HepG2 (cell line): Measurements from ENCODE around the gene ARG2. TPM values are rescaled to one million over a fixed set of nuclear protein-coding genes. Genes with fewer than 3 reads are reported as not detected.

Experiments used
- ATAC-seq: fragments of 200-7000 bp; cut with Tn5 transposase; 3 replicates; pipeline ENCODE4 v1.9.1; 2020; ENCODE audit warnings: mild to moderate bottlenecking, moderate library complexity
- BruUV-seq: library from RNA; stranded (reverse); fragments of 400-500 nt; replicated peaks from 2 replicates; lab custom pipeline; 2021; lab: Mats Ljungman, UMichigan
- CTCF ChIA-PET: fragments of 300-600 bp; formaldehyde crosslinking; extraction: SDS; loops from one replicate; lab custom pipeline; 2021; ENCODE audit warnings: low total read pairs, inconsistent platforms, low intra/inter-chr PET ratio; lab: Yijun Ruan, JAX
- POLR2A ChIA-PET: fragments of 350-600 bp; sonication (Branson Sonifier 250); formaldehyde crosslinking; loops from one replicate; lab custom pipeline; 2020; ENCODE audit warnings: antibody characterized with exemption, inconsistent platforms; lab: Yijun Ruan, JAX
- DNase-seq: peaks from one replicate; pipeline ENCODE4 v3.0.0-alpha.2; 2015; ENCODE audit warnings: low spot score
- FAIRE-seq: peaks from 3 replicates; lab custom pipeline; 2011; peaks lifted over from hg19 to GRCh38; lab: Jason Lieb, UNC
- H2AFZ ChIP-seq: one replicate; pipeline ENCODE4 v1.6.1; 2011; ENCODE audit warnings: low read length, inconsistent platforms
- H3K27ac ChIP-seq: fragments of 300-600 bp; 3 replicates; pipeline ENCODE4 v1.8.0; 2011; ENCODE audit warnings: mixed run types, mild to moderate bottlenecking, mixed read lengths, low read length, inconsistent platforms; ENCODE audit not compliant: insufficient read depth; ENCODE audit errors: extremely low read length
- H3K27me3 ChIP-seq, 2 experiments: fragments of 200-600 bp in 1 of 2; 2 replicates in 1 of 2; 3 replicates in 1 of 2; pipeline versions ENCODE4 v1.6.0 to v1.8.0; 2011; ENCODE audit warnings: low read length in 2 of 2, mild to moderate bottlenecking in 2 of 2, moderate library complexity in 2 of 2, inconsistent platforms in 1 of 2; ENCODE audit not compliant: insufficient read depth in 2 of 2, control insufficient read depth in 1 of 2
- H3K36me3 ChIP-seq, 2 experiments: fragments of 200-600 bp in 1 of 2; replicated peaks in 1 of 2; 2 replicates in 1 of 2; 3 replicates in 1 of 2; pipeline versions ENCODE4 v1.5.1 to v1.8.0; 2011; ENCODE audit warnings: low read length in 2 of 2, inconsistent platforms in 1 of 2; ENCODE audit not compliant: insufficient read depth in 2 of 2, control insufficient read depth in 1 of 2
- H3K4me1 ChIP-seq: 2 replicates; pipeline ENCODE4 v1.5.1; 2012; ENCODE audit warnings: low read length, inconsistent platforms; ENCODE audit not compliant: insufficient read depth
- H3K4me2 ChIP-seq: 2 replicates; pipeline ENCODE4 v1.6.0; 2011; ENCODE audit warnings: low read depth, low read length, inconsistent platforms
- H3K4me3 ChIP-seq, 3 experiments: fragments of 200-600 bp in 1 of 3; sonication (generic), shearing (Covaris generic) in 1 of 3; replicated peaks in 1 of 3; 2 replicates each; pipeline ENCODE4 v1.5.1; 2011 to 2016; ENCODE audit warnings: low read length in 3 of 3, inconsistent platforms in 2 of 3, low read depth in 2 of 3, mild to moderate bottlenecking in 2 of 3, control low read depth in 1 of 3, mixed read lengths in 1 of 3; ENCODE audit not compliant: insufficient read depth in 1 of 3
- H3K79me2 ChIP-seq: one replicate; pipeline ENCODE4 v1.6.1; 2011; ENCODE audit warnings: low read length, inconsistent platforms; ENCODE audit not compliant: insufficient read depth
- H3K9ac ChIP-seq: 2 replicates; pipeline ENCODE4 v1.6.0; 2011; ENCODE audit warnings: mild to moderate bottlenecking, low read depth, low read length, inconsistent platforms; ENCODE audit not compliant: insufficient read depth
- H3K9me3 ChIP-seq: 2 replicates; pipeline ENCODE4 v1.5.1; 2012; ENCODE audit warnings: mild to moderate bottlenecking, low read length
- H4K20me1 ChIP-seq: 2 replicates; pipeline ENCODE4 v1.6.0; 2011; ENCODE audit warnings: inconsistent platforms, mild to moderate bottlenecking, low read length, moderate library complexity; ENCODE audit not compliant: insufficient read depth
- EHMT2 ChIP-seq: fragments of 200-600 bp; sonication (generic); IDR thresholded peaks from 2 replicates; pipeline ENCODE4 v1.7.0; 2017; ENCODE audit warnings: antibody characterized with exemption, low read depth, low read length, borderline replicate concordance
- FOXA1 ChIP-seq, 2 experiments: fragments of 450-650 bp in 1 of 2; sonication (generic) in 1 of 2; formaldehyde crosslinking in 1 of 2; IDR thresholded peaks; 2 replicates each; pipeline versions ENCODE4 v1.4.0 to v1.6.1; 2016 to 2020; ENCODE audit warnings: missing genetic modification reagents in 1 of 2
- GATA4 ChIP-seq: sonication (generic); IDR thresholded peaks from 2 replicates; pipeline ENCODE4 v1.6.1; 2016; ENCODE audit warnings: antibody characterized with exemption, low read depth, borderline replicate concordance
- GPN1 ChIP-seq: sonication (generic); formaldehyde crosslinking; IDR thresholded peaks from 2 replicates; pipeline ENCODE4 v1.5.1; 2020; ENCODE audit warnings: missing genetic modification reagents, borderline replicate concordance
- MAFK ChIP-seq, 2 experiments: IDR thresholded peaks in 1 of 2; conservative IDR thresholded peaks in 1 of 2; 2 replicates each; pipeline ENCODE4 v1.6.1; 2011; ENCODE audit warnings: improper control_type of control experiment in 2 of 2, low read length in 2 of 2
- NFATC3 ChIP-seq: sonication (generic); formaldehyde crosslinking; IDR thresholded peaks from 2 replicates; pipeline ENCODE4 v1.5.1; 2020; ENCODE audit warnings: mild to moderate bottlenecking, missing genetic modification reagents
- NRL ChIP-seq: sonication (generic); formaldehyde crosslinking; IDR thresholded peaks from 2 replicates; pipeline ENCODE4 v1.5.0; 2020; ENCODE audit warnings: missing genetic modification reagents, mild to moderate bottlenecking, moderate library complexity, borderline replicate concordance
- ZNF296 ChIP-seq: sonication (generic); formaldehyde crosslinking; conservative IDR thresholded peaks from 2 replicates; pipeline ENCODE4 v1.5.0; 2020; ENCODE audit warnings: mild to moderate bottlenecking, missing genetic modification reagents
- ZNF543 ChIP-seq: sonication (generic); formaldehyde crosslinking; IDR thresholded peaks from 2 replicates; pipeline ENCODE4 v1.4.0; 2020; ENCODE audit warnings: mild to moderate bottlenecking, missing genetic modification reagents
- ZNF619 ChIP-seq: sonication (generic); formaldehyde crosslinking; IDR thresholded peaks from 2 replicates; pipeline ENCODE4 v1.4.0; 2020; ENCODE audit warnings: mild to moderate bottlenecking, missing genetic modification reagents
- ZNF746 ChIP-seq: sonication (generic); formaldehyde crosslinking; IDR thresholded peaks from 2 replicates; pipeline ENCODE4 v1.8.0; 2022; ENCODE audit warnings: mild to moderate bottlenecking, missing genetic modification reagents
- ZNF816 ChIP-seq: sonication (generic); formaldehyde crosslinking; IDR thresholded peaks from 2 replicates; pipeline ENCODE4 v1.8.0; 2022; ENCODE audit warnings: missing genetic modification reagents, mild to moderate bottlenecking, borderline replicate concordance
- ZSCAN22 ChIP-seq: sonication (generic); formaldehyde crosslinking; IDR thresholded peaks from 2 replicates; pipeline ENCODE4 v1.4.0; 2020; ENCODE audit warnings: mild to moderate bottlenecking, missing genetic modification reagents
- ZSCAN31 ChIP-seq: sonication (generic); formaldehyde crosslinking; IDR thresholded peaks from 2 replicates; pipeline ENCODE4 v1.5.0; 2020; ENCODE audit warnings: low read depth, mild to moderate bottlenecking, missing genetic modification reagents
- in situ Hi-C: cut with HindIII; loops from 2 replicates; pipeline ENCODE4 v1.10.0; 2017; ENCODE audit warnings: low pct_unique_long_range_greater_than_20kb; ENCODE audit not compliant: extremely low pct_ligation_motif_present
- intact Hi-C: fragments of 100-400 bp; cut with micrococcal nuclease; formaldehyde crosslinking; loops from one replicate; pipeline ENCODE4 v1.10.0; 2022; ENCODE audit not compliant: unreplicated experiment
- polyA plus RNA-seq, 8 experiments: library from polyadenylated mRNA; depleted of rRNA in 3 of 8; stranded (reverse) in 7 of 8; unstranded in 1 of 8; fragments of >200 nt; fragmentation: Illumina TruSeq in 4 of 8; extraction: Trizol in 4 of 8; gene quantifications; 2 replicates each; pipeline versions ENCODE4 v1.2.1 to v1.2.3, GENCODE V29; 2011 to 2016; ENCODE audit warnings: low read depth in 4 of 8, missing spikeins in 1 of 8, mixed read lengths in 1 of 8; ENCODE audit not compliant: insufficient read depth in 1 of 8
- total RNA-seq, 5 experiments: library from RNA; depleted of rRNA; stranded (reverse); fragments of >200 nt; fragmentation: Illumina TruSeq; extraction: Trizol; gene quantifications; 2 replicates each; pipeline ENCODE4 v1.2.3, GENCODE V29; 2016; ENCODE audit warnings: low read depth in 1 of 5
- TF ChIP-seq, protein P1 (sequence below): IDR thresholded peaks from 2 replicates; pipeline ENCODE4 v1.6.1; 2016
- TF ChIP-seq, protein P2 (sequence below): sonication (generic); formaldehyde crosslinking; IDR thresholded peaks from 2 replicates; pipeline ENCODE4 v1.5.0; 2020; ENCODE audit warnings: mild to moderate bottlenecking, missing genetic modification reagents
- TF ChIP-seq, protein P3 (sequence below): sonication (generic); formaldehyde crosslinking; IDR thresholded peaks from 2 replicates; pipeline ENCODE4 v1.5.1; 2020; ENCODE audit warnings: mild to moderate bottlenecking, missing genetic modification reagents, borderline replicate concordance
- TF ChIP-seq, protein P4 (sequence below): sonication (generic); formaldehyde crosslinking; IDR thresholded peaks from 2 replicates; pipeline ENCODE4 v1.4.0; 2020; ENCODE audit warnings: missing genetic modification reagents

Gene ARG2
- total and polyA plus RNA-seq, 2 of the 13 experiments (the other 11 are each of a cell fraction or from before 2014, with no cell fraction given) = 37.5 to 73.6 TPM

DNA sequence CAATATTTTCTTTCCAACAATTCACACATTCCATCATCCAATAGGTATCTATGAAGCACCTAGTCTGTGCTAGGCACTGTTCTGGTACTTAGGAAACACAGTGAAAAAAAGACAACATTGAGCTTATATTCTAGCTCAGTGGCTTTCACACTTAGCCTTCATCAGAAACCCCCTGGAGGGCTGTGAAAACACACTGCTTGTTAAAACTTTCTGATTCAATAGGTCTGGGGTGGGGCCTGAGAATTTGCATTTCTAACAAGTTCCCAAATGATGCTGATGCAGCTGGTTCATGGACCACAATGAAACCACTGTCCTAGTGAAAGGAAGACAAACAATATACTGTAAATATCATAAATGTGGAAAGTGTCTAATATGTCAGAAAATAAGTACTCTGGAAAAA, 48.8 kb downstream of the ARG2 start:
- H3K36me3 ChIP-seq = no peaks in the 10 kb centered on the region; a peak in 1 of 5 replicates
- peaks cover under 1% of the 10 kb centered on the region; the same call in 1 of the 2 replicates for H4K20me1 ChIP-seq
- FAIRE-seq = no peak
- no TSS peak for BruUV-seq
- no peak overlapping the region for H3K9ac ChIP-seq
- H3K27ac ChIP-seq = no peak overlapping the region
- CTCF ChIA-PET = interaction anchor here (0.8 to 5.4 kb wide), 2 partner anchors 36 to 84 kb away, joined by 3 to 49 read pairs; no protein-coding TSS in a partner anchor
- H3K4me2 ChIP-seq = no peak overlapping the region
- in situ Hi-C loops = loop anchor here (5.0 to 10.0 kb wide), 3 partner anchors 34 to 84 kb away; partner anchors contain the start of genes ARG2 and RDH12
- H3K4me1 ChIP-seq = peaks cover 12% of the 10 kb centered on the region
- no peak for ATAC-seq
- no peak overlapping the region for H2AFZ ChIP-seq
- no peaks in the 10 kb centered on the region for H3K9me3 ChIP-seq
- H3K79me2 ChIP-seq = peaks cover 50% of the 10 kb centered on the region
- no peak for DNase-seq
- intact Hi-C loops = loop anchor here (10.0 kb wide), 2 partner anchors 144 to 244 kb away; no protein-coding TSS in a partner anchor
- POLR2A ChIA-PET = no interaction called here
- H3K27me3 ChIP-seq = no peaks in the 10 kb centered on the region; a peak in 1 of 5 replicates
- no peak overlapping the region for H3K4me3 ChIP-seq
- TF ChIP-seq, protein P1, sequence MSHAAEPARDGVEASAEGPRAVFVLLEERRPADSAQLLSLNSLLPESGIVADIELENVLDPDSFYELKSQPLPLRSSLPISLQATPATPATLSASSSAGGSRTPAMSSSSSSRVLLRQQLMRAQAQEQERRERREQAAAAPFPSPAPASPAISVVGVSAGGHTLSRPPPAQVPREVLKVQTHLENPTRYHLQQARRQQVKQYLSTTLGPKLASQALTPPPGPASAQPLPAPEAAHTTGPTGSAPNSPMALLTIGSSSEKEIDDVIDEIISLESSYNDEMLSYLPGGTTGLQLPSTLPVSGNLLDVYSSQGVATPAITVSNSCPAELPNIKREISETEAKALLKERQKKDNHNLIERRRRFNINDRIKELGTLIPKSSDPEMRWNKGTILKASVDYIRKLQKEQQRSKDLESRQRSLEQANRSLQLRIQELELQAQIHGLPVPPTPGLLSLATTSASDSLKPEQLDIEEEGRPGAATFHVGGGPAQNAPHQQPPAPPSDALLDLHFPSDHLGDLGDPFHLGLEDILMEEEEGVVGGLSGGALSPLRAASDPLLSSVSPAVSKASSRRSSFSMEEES = no peak
- TF ChIP-seq, protein P2, sequence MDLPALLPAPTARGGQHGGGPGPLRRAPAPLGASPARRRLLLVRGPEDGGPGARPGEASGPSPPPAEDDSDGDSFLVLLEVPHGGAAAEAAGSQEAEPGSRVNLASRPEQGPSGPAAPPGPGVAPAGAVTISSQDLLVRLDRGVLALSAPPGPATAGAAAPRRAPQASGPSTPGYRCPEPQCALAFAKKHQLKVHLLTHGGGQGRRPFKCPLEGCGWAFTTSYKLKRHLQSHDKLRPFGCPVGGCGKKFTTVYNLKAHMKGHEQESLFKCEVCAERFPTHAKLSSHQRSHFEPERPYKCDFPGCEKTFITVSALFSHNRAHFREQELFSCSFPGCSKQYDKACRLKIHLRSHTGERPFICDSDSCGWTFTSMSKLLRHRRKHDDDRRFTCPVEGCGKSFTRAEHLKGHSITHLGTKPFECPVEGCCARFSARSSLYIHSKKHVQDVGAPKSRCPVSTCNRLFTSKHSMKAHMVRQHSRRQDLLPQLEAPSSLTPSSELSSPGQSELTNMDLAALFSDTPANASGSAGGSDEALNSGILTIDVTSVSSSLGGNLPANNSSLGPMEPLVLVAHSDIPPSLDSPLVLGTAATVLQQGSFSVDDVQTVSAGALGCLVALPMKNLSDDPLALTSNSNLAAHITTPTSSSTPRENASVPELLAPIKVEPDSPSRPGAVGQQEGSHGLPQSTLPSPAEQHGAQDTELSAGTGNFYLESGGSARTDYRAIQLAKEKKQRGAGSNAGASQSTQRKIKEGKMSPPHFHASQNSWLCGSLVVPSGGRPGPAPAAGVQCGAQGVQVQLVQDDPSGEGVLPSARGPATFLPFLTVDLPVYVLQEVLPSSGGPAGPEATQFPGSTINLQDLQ (CRISPR knock-in tag) = no peak
- TF ChIP-seq NFATC3 (CRISPR knock-in tag) (no peak), ZSCAN31 (no peak), ZNF816 (CRISPR knock-in tag) (no peak), ZSCAN22 (CRISPR knock-in tag) (no peak), ZNF619 (CRISPR knock-in tag) (no peak), MAFK (conservative IDR thresholded peaks at IDR 0.05 in 1 of 2, IDR thresholded peaks at IDR 0.05 in 1 of 2; ENCODE audit: low read length in 2 of 2) (no peak), EHMT2 (no peak), ZNF746 (CRISPR knock-in tag) (no peak), NRL (no peak), ZNF543 (CRISPR knock-in tag) (no peak), ZNF296 (no peak), FOXA1 (IDR thresholded peaks at IDR 0.05) (no peak), FOXA1 (CRISPR knock-in tag; IDR thresholded peaks at IDR 0.05) (no peak), GATA4 (no peak), GPN1 (CRISPR knock-in tag) (no peak)
- TF ChIP-seq, protein P3, sequence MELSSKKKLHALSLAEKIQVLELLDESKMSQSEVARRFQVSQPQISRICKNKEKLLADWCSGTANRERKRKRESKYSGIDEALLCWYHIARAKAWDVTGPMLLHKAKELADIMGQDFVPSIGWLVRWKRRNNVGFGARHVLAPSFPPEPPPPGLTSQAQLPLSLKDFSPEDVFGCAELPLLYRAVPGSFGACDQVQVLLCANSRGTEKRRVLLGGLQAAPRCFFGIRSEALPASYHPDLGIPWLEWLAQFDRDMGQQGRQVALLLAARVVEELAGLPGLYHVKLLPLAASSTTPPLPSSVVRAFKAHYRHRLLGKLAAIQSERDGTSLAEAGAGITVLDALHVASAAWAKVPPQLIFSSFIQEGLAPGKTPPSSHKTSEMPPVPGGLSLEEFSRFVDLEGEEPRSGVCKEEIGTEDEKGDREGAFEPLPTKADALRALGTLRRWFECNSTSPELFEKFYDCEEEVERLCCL (CRISPR knock-in tag) = no peak
- TF ChIP-seq, protein P4, sequence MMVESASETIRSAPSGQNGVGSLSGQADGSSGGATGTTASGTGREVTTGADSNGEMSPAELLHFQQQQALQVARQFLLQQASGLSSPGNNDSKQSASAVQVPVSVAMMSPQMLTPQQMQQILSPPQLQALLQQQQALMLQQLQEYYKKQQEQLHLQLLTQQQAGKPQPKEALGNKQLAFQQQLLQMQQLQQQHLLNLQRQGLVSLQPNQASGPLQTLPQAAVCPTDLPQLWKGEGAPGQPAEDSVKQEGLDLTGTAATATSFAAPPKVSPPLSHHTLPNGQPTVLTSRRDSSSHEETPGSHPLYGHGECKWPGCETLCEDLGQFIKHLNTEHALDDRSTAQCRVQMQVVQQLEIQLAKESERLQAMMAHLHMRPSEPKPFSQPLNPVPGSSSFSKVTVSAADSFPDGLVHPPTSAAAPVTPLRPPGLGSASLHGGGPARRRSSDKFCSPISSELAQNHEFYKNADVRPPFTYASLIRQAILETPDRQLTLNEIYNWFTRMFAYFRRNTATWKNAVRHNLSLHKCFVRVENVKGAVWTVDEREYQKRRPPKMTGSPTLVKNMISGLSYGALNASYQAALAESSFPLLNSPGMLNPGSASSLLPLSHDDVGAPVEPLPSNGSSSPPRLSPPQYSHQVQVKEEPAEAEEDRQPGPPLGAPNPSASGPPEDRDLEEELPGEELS = no peak
